Calu3 (cell line): ENCODE results near the gene CELF5. TPM values are rescaled to one million over a fixed set of nuclear protein-coding genes. Genes with fewer than 3 reads are reported as not detected.

Experiments
- BruUV-seq: library from RNA; stranded (reverse); fragments of 400-500 nt; replicated peaks from 2 replicates; lab custom pipeline; 2021; lab: Mats Ljungman, UMichigan
- CTCF ChIA-PET: fragments of 300-600 bp; sonication (Branson Sonifier 250); formaldehyde crosslinking; loops from one replicate; lab custom pipeline; 2022; ENCODE audit warnings: antibody characterized with exemption; lab: Charles Lee
- DNase-seq: peaks from one replicate; pipeline ENCODE4 v3.0.0; 2022
- H3K27ac Mint-ChIP-seq: one replicate; pipeline ENCODE4 v1.8.0; 2022; ENCODE audit warnings: mixed read lengths; ENCODE audit not compliant: unreplicated experiment
- H3K27me3 Mint-ChIP-seq: one replicate; pipeline ENCODE4 v1.8.0; 2022; ENCODE audit warnings: mixed read lengths; ENCODE audit not compliant: unreplicated experiment
- H3K36me3 Mint-ChIP-seq: one replicate; pipeline ENCODE4 v1.8.0; 2022; ENCODE audit warnings: mild to moderate bottlenecking, moderate library complexity, mixed read lengths; ENCODE audit not compliant: insufficient read depth, unreplicated experiment
- H3K4me1 Mint-ChIP-seq: one replicate; pipeline ENCODE4 v1.8.0; 2022; ENCODE audit warnings: mild to moderate bottlenecking, low read depth, mixed read lengths; ENCODE audit not compliant: unreplicated experiment
- H3K4me3 Mint-ChIP-seq: one replicate; pipeline ENCODE4 v1.8.0; 2022; ENCODE audit warnings: mild to moderate bottlenecking, low read depth, moderate library complexity, mixed read lengths; ENCODE audit not compliant: unreplicated experiment
- H3K9me3 Mint-ChIP-seq: one replicate; pipeline ENCODE4 v1.8.0; 2022; ENCODE audit warnings: low read depth, mixed read lengths; ENCODE audit not compliant: unreplicated experiment
- intact Hi-C: fragments of 100-400 bp; cut with micrococcal nuclease; formaldehyde crosslinking; loops from one replicate; pipeline ENCODE4 v1.10.0; 2022; ENCODE audit not compliant: unreplicated experiment
- total RNA-seq: library from RNA; stranded (reverse); gene quantifications from 2 replicates; pipeline ENCODE4 v1.2.3, GENCODE V29; 2022
- TF ChIP-seq, protein P1 (sequence below): fragments of 200-600 bp; IDR thresholded peaks from one replicate; pipeline ENCODE4 v1.8.0; 2022; ENCODE audit warnings: antibody characterized with exemption; ENCODE audit not compliant: unreplicated experiment

CELF5 gene
- total RNA-seq, 1 experiment from 2014 or later = 0.40 TPM

DNA sequence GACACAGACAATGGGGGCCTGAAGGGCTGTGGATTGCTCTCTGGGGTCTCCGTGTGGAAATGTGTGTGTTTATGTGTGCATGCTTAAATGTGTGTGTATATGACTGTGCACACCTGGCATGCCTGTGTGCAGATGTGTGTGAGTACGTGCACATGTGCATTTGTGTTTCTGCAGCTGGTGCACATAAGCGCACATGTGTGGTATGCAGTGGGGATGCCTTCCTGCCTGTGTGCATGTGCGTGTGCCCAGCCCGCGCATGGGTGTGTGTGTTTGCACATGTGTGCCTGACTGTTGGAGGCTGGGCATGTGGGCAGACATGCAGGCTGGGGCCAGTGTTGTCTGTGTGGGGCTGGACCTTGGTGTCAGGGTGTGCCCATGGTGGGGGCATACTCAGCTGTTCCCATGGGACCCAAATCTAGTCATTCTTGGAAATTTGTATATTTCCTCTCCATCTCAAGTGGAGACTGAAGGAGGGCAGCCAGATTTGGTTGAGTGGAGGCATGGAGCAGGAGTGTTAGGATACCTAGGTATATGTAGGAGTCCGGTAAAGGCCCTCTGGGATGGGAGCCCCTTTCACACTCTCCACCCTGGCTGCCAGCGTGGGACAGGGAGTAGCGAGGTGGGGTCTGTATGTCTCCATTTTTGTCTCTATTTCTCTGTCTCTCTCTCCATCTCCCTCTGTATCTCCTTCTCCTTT is 49.9 kb downstream of the CELF5 start:
- TF ChIP-seq, protein P1, sequence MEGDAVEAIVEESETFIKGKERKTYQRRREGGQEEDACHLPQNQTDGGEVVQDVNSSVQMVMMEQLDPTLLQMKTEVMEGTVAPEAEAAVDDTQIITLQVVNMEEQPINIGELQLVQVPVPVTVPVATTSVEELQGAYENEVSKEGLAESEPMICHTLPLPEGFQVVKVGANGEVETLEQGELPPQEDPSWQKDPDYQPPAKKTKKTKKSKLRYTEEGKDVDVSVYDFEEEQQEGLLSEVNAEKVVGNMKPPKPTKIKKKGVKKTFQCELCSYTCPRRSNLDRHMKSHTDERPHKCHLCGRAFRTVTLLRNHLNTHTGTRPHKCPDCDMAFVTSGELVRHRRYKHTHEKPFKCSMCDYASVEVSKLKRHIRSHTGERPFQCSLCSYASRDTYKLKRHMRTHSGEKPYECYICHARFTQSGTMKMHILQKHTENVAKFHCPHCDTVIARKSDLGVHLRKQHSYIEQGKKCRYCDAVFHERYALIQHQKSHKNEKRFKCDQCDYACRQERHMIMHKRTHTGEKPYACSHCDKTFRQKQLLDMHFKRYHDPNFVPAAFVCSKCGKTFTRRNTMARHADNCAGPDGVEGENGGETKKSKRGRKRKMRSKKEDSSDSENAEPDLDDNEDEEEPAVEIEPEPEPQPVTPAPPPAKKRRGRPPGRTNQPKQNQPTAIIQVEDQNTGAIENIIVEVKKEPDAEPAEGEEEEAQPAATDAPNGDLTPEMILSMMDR = no peak
- Mint-ChIP-seq H3K27me3 (peaks cover 88% of the 10 kb centered on the region), H3K36me3 (no peaks in the 10 kb centered on the region), H3K4me1 (peaks cover 7% of the 10 kb centered on the region), H3K4me3 (no peak overlapping the region), H3K9me3 (no peaks in the 10 kb centered on the region), H3K27ac (no peak overlapping the region)
- DNase-seq = no peak
- BruUV-seq = no TSS peak
- intact Hi-C loops = no loop called here
- CTCF ChIA-PET = no interaction called here

DNA sequence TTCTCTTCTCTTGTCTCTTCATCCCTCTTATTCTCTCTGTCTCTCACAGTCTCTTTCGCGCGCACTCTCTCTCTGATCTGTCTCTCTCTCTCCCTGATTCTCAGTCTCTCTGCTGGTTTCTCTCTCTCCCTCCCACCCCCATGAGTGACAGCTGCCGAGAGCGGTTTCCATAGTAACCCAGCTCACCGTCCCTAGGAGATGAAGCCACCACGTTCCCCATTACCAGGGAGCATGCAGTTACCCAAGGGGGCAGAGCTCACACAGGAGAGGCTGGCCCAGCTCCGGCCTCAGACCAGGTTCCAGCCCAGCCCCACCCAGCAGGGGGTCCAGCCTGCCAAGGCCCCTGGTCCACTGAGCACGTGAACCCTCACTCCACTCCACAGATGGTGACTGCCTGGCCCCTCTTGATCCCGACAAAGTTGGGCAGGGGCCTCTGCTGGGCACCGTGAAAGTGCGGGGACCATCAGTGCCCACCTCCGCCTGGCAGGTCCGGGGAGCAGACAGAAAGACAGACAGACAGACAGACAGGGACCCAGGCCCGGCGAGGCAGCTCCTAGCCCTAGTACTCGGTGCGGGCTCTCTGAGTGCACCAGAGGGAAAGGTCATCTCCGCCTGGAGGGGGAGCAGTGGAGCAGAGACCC is 50.6 kb downstream of the CELF5 start:
- no peak overlapping the region for H3K27ac Mint-ChIP-seq
- TF ChIP-seq, protein P1 = no peak
- peaks cover 7% of the 10 kb centered on the region for H3K4me1 Mint-ChIP-seq
- H3K36me3 Mint-ChIP-seq = no peaks in the 10 kb centered on the region
- peak; percentile 52 for DNase-seq
- H3K27me3 Mint-ChIP-seq = peaks cover 87% of the 10 kb centered on the region
- CTCF ChIA-PET = interaction anchor here (0.9 to 1.1 kb wide), 2 partner anchors 10 to 157 kb away, joined by 8 to 11 read pairs; no protein-coding TSS in a partner anchor
- intact Hi-C loops = no loop called here
- H3K4me3 Mint-ChIP-seq = peak overlapping the region; percentile 76
- no TSS peak for BruUV-seq
- no peaks in the 10 kb centered on the region for H3K9me3 Mint-ChIP-seq

DNA sequence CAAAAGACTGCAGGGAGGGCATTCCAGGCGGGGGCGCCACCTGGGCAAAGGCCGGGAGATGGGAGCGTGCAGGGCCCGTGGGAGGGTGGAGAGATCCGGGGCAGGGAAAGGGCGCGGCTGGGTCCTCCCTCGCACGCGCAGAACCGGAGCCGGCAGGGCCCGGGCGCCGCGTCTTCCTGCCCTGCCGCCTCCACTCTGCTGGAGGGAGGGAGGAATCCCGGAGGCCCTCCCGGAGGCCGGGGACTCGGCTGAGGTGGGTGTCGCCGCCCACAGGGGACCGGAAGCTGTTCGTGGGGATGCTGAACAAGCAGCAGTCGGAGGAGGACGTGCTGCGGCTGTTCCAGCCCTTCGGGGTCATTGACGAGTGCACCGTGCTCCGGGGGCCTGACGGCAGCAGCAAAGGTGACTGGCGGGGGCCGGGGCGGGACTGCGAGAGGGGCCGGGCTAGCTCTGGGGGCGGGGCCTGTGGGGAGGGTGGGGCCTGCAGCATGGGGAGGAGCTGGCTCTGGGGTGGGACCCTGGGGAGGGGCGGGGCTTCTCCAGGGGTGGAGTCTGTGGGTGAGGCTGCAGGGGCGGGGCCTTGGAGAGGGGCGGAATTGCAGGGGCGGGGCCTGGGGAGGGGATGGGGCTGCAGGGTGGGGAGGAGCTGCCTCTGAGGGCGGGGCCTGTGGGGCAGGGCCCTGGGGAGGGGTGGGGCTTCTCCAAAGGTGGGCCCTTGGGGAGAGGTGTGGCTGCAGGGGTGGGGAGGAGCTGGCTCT is 51.3 kb downstream of the CELF5 start:
- H3K36me3 Mint-ChIP-seq = no peaks in the 10 kb centered on the region
- TF ChIP-seq, protein P1 = peak; percentile 54
- no peaks in the 10 kb centered on the region for H3K9me3 Mint-ChIP-seq
- peak; percentile 81 for DNase-seq
- intact Hi-C loops = no loop called here
- no TSS peak for BruUV-seq
- H3K27me3 Mint-ChIP-seq = peaks cover 81% of the 10 kb centered on the region
- H3K4me1 Mint-ChIP-seq = peaks cover 7% of the 10 kb centered on the region
- CTCF ChIA-PET = interaction anchor here (0.6 to 1.1 kb wide), 6 partner anchors 9 to 325 kb away, joined by 3 to 11 read pairs (median 4); no protein-coding TSS in a partner anchor
- no peak overlapping the region for H3K27ac Mint-ChIP-seq
- peak overlapping the region; percentile 76 for H3K4me3 Mint-ChIP-seq

DNA sequence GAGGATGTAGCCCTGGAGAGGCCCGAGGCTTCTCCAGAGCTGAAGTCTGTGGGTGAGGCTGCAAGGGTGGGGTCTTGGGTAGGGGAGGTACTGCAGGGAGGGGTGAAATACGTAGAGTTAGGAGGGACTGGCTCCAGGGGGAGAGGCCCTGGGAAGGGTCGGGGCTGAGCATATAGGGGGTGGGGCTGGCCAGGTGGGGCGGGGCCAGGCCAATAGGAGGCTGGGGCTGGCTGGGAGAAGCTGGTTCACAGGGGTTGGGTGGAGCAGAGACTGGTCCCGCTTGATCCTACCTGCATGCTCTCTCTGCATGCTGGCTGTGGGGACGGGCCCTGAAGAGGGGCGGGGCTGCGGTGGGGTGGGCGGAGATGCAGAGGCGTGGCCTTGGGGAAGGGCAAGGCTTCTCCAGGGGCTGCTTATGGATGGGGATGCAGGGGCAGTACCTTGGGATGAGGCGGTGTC is 51.9 kb downstream of the CELF5 start:
- intact Hi-C loops = no loop called here
- Mint-ChIP-seq H3K4me3 (no peak overlapping the region), H3K27me3 (peaks cover 81% of the 10 kb centered on the region), H3K9me3 (no peaks in the 10 kb centered on the region), H3K36me3 (peaks cover 3% of the 10 kb centered on the region), H3K27ac (no peak overlapping the region), H3K4me1 (peaks cover 7% of the 10 kb centered on the region)
- no TSS peak for BruUV-seq
- TF ChIP-seq, protein P1 = no peak
- CTCF ChIA-PET = interaction anchor here (0.5 to 1.1 kb wide), 7 partner anchors 9 to 325 kb away, joined by 3 to 11 read pairs (median 3); no protein-coding TSS in a partner anchor
- DNase-seq = peak; percentile 54
